ENCODE results near the gene TNFRSF19.

DNA sequence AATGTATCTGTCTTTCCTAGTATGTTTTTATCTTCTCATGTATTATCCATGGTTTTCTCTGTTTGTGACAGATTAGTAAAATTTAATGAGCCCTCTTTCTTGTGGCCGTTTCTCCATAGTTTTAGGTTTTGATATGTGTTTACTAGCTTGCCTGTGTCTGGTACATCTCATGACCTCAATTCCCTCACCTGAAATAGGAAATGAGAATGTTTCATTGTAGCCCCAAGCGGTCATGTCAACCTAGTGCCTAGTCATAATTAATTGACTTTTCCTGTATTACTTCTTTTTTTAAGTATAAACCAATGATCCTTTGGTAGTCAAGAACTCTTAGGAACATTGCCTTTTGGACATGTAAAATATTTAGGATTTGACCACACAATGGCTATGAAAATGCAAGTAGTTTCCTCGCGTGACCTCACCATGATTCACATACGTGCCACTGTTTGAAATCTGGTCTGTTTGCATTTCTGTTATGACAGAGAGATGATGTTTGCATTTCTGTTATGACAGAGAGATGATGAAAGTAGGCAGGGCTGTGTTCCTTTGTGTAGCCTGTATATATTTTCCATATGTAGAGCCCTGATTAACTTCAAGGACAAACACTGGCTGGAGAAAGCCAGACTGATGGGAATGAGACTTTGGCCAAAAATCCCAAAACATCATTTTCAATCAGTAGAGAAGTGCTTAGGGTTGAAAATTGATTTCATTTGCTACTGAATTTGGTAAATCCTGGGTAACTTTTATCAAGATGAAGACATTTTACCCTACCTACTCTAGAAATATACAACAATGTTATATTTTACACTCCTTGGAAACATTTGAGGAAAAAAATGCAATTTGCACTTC lies 104.8 kb downstream of the TNFRSF19 start:
- TF ChIP-seq, protein P1, sequence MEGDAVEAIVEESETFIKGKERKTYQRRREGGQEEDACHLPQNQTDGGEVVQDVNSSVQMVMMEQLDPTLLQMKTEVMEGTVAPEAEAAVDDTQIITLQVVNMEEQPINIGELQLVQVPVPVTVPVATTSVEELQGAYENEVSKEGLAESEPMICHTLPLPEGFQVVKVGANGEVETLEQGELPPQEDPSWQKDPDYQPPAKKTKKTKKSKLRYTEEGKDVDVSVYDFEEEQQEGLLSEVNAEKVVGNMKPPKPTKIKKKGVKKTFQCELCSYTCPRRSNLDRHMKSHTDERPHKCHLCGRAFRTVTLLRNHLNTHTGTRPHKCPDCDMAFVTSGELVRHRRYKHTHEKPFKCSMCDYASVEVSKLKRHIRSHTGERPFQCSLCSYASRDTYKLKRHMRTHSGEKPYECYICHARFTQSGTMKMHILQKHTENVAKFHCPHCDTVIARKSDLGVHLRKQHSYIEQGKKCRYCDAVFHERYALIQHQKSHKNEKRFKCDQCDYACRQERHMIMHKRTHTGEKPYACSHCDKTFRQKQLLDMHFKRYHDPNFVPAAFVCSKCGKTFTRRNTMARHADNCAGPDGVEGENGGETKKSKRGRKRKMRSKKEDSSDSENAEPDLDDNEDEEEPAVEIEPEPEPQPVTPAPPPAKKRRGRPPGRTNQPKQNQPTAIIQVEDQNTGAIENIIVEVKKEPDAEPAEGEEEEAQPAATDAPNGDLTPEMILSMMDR (IDR thresholded peaks at IDR 0.05; ENCODE audit: low read length) = no peak
- TF ChIP-seq EZH2phosphoT487 (IDR thresholded peaks at IDR 0.05; ENCODE audit: low read length) = no peak

Measured in MM.1S (cell line).